ENCODE results near the gene FYN. TPM values are rescaled to one million over a fixed set of nuclear protein-coding genes. Genes with fewer than 3 reads are reported as not detected.

The FYN gene
- total and polyA plus RNA-seq, 2 of the 4 experiments (the other 2 are of a cell fraction) = 30.8 to 36.4 TPM

DNA sequence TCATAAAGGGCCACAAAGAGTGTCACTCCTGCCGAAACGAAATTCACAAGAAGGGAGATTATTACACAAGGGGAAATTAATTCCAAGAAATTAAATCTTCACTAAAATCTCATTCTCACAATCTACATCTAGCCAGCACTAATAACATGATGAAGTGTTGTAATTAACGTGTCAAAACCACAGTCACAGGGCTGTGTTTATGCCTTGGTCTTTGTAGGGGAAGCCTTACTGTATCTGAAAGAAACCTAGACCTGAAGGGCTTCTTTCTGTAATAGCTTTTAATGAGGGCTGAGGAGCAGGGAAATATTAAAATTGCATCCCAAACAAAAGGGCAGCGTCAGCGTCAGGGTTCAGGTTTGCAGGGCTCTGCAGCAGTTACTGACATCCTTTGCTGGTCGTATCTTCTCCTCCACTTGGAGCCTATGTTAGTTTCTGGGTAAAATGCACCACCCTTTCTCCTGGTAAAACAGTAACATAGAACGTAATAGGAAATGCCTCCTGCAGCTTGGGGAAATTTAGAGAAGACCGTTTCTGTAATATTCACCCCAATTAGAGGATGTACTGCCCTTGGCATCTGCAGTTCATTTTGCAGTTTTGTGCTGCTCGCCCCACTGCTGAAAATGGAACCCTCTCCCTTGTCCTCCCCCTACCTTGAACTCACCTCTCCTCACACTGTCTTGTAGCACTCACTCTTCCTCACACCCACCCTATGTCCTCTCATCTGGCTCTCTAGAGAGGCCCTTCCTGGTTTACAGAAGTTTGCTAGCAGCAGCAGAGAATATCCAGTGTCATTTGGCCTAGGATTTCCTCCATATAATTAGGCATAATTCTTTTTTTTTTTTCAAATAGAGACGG is 158.6 kb downstream of the FYN start:
- BruUV-seq (replicated peaks) = no TSS peak
- POLR2A ChIA-PET (ENCODE audit: unreplicated experiment) = no interaction called here

More for the DNA sequence above, 158.6 kb downstream of the FYN start:
- dilution Hi-C loops (cut with HindIII; ENCODE audit: low sequenced_read_pairs, unreplicated experiment) (no loop called here), in situ Hi-C loops (cut with MboI; ENCODE audit: low sequenced_read_pairs) (no loop called here), intact Hi-C loops (cut with micrococcal nuclease) (loop anchor here (5.0 kb wide), 1 partner anchor 108 kb away; no protein-coding TSS in a partner anchor)
- no peak overlapping the region for H2BK20ac ChIP-seq (ENCODE audit: low read depth, low read length)
- no peak overlapping the region for H3K18ac ChIP-seq (ENCODE audit: low read depth, low read length)
- ATAC-seq (ENCODE audit: low read depth) = no peak
- no peak overlapping the region for H3K56ac ChIP-seq (ENCODE audit: extremely low read depth, insufficient read depth, low read length)
- H2AK9ac ChIP-seq (replicated peaks; ENCODE audit: low read depth, low read length, poor library complexity) = no peak overlapping the region
- no peak overlapping the region for H2BK15ac ChIP-seq (ENCODE audit: low read depth, low read length)
- no peak overlapping the region for H3K9ac ChIP-seq (ENCODE audit: low read depth, low read length)
- no peak overlapping the region for H4K5ac ChIP-seq (ENCODE audit: low read depth, low read length)
- peaks cover 8% of the 10 kb centered on the region for H3K4me1 ChIP-seq (ENCODE audit: control insufficient read depth, insufficient read depth, low read length)
- no peaks in the 10 kb centered on the region for H3K9me3 ChIP-seq (ENCODE audit: control insufficient read depth, insufficient read depth, low read length)
- H3K14ac ChIP-seq (replicated peaks; ENCODE audit: low read depth, low read length) = no peak overlapping the region
- H3K36me3 ChIP-seq (ENCODE audit: control insufficient read depth, insufficient read depth, low read length) = peaks cover 18% of the 10 kb centered on the region
- H3K4me2 ChIP-seq (ENCODE audit: low read depth, low read length) = no peak overlapping the region
- no peak for TF ChIP-seq MAFK (IDR thresholded peaks at IDR 0.05; ENCODE audit: low read depth, low read length)
- no peak for TF ChIP-seq RCOR1 (IDR thresholded peaks at IDR 0.05; ENCODE audit: insufficient replicate concordance, low read length)
- TF ChIP-seq FOS (IDR thresholded peaks at IDR 0.05; ENCODE audit: low read depth, low read length) = no peak
- no peak for TF ChIP-seq RAD21 (IDR thresholded peaks at IDR 0.05; ENCODE audit: low read length)
- no peak for TF ChIP-seq CHD1 (IDR thresholded peaks at IDR 0.05; ENCODE audit: low read depth, low read length)
- TF ChIP-seq BHLHE40 (IDR thresholded peaks at IDR 0.05; ENCODE audit: low read depth, low read length) = no peak
- no peak for TF ChIP-seq RFX5 (IDR thresholded peaks at IDR 0.05; ENCODE audit: low read depth, low read length)
- TF ChIP-seq MAZ (IDR thresholded peaks at IDR 0.05; ENCODE audit: borderline replicate concordance, low read depth, low read length) = no peak
- no peak for TF ChIP-seq MXI1 (IDR thresholded peaks at IDR 0.05; ENCODE audit: borderline replicate concordance, low read depth, low read length)
- no peak for TF ChIP-seq SMC3 (IDR thresholded peaks at IDR 0.05; ENCODE audit: low read depth, low read length)
- TF ChIP-seq ELK1 (IDR thresholded peaks at IDR 0.05; ENCODE audit: borderline replicate concordance, low read depth, low read length) = no peak
- H4K8ac ChIP-seq (ENCODE audit: low read depth in 2 of 2, low read length in 2 of 2) = no peak overlapping the region
- no peak overlapping the region for H2AK5ac ChIP-seq (ENCODE audit: low read depth, low read length)
- peaks cover 3% of the 10 kb centered on the region in 2 experiments; a peak in 1 of 4 replicates for H3K79me1 ChIP-seq (ENCODE audit: low read depth in 1 of 2, low read length in 2 of 2)
- H3K4me3 ChIP-seq (ENCODE audit: insufficient read depth, low read depth, low read length) = no peak overlapping the region
- no peak overlapping the region for H2BK5ac ChIP-seq (ENCODE audit: low read depth, low read length, poor library complexity, severe bottlenecking)
- H3K27ac ChIP-seq (ENCODE audit: insufficient read depth, low read length) = no peak overlapping the region
- no peak overlapping the region for H2BK120ac ChIP-seq (ENCODE audit: low read depth, low read length)
- H3K27me3 ChIP-seq (ENCODE audit: control insufficient read depth, insufficient read depth, low read length) = no peaks in the 10 kb centered on the region
- no peak overlapping the region for H4K91ac ChIP-seq (ENCODE audit: insufficient read depth, low read depth, low read length)
- H3K9me1 ChIP-seq (ENCODE audit: insufficient read depth, low read length) = 0 out of 2 replicates have a peak, but pooled peaks cover 5% of the 10 kb centered on the region
- CTCF ChIA-PET = interaction anchor here (0.6 kb wide), 1 partner anchor 78 kb away, joined by 5 read pairs; no protein-coding TSS in a partner anchor
- DNase-seq = no peak
- H3K4ac ChIP-seq (ENCODE audit: low read depth, low read length) = no peak overlapping the region
- H3K23ac ChIP-seq (ENCODE audit: low read depth, low read length) = no peak overlapping the region
- H4K20me1 ChIP-seq (ENCODE audit: insufficient read depth, low read length) = no peaks in the 10 kb centered on the region
- WGBS, 2 experiments (ENCODE audit: extremely low coverage in 2 of 2, insufficient read length in 1 of 2) = 93% methylated on average over 3 of the region's 10 CpGs; no CpG with 5 or more reads in 1 of the 2 experiments
- H2AFZ ChIP-seq (replicated peaks; ENCODE audit: low read length, poor library complexity) = no peak overlapping the region

Data from IMR-90 (cell line).